ENCODE results near the gene SLC47A2.
"Not testable (repeated sequence)": the region's sequence is repeated elsewhere in the genome, so short reads cannot be mapped to it uniquely, and the experiment has no call there.

Gene SLC47A2

GRCh38 chr17:19716108-19717030, at the start of gene SLC47A2:
SLC47A2 (minus strand) TSS chr17:19716584; CDS start chr17:19716555, 29 bp downstream.
- DNase-seq, result no peak

GRCh38 chr17:19766016-19766415, 49.6 kb upstream of the SLC47A2 start:
- DNase-seq, result no peak

DNA sequence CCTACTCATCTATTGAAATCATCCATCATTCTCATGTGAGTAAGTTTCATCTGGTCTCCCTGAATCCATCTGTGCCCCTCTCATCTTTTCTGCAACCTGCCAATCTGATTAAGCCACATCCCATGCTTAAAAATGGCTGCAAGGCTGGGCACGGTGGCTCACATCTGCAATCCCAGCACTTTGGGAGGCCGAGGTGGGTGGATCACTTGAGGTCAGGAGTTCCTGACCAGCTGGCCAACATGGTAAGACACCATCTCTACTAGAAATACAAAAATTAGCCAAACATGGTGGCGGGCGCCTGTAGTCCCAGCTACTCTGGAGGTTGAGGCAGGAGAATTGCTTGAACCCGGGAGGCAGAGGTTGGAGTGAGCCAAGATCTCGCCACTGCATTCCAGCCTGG, 47.6 kb upstream of the SLC47A2 start:
- DNase-seq, result not testable (repeated sequence)

GRCh38 chr17:19763416-19763815, 47.0 kb upstream of the SLC47A2 start:
- no peak for DNase-seq

DNA sequence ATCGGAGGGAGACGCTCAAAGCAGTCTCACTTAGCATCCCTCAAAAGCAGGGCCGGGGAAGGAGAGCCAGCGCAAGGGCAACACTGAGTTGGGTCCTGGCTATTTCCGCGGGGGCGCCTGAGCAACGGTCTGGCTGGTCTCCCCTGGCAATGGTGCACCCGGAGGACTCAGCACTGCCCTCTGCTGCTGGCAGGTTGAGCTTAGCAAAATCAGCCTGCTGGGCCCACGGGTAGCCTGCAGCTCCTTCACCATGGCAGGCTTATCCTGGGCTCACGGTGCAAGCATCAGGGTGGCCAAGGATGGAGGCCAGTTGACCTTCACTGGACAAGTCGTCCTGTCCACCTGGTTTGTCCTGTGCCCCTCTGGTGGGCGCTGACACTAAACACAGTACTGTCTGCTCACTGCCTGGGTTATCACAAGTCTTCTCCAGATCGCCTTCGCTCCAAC, 46.2 kb upstream of the SLC47A2 start:
- no peak for DNase-seq

- no peak for DNase-seq
Observed at GRCh38 chr17:19760746-19761145, 44.4 kb upstream of the SLC47A2 start.

DNA sequence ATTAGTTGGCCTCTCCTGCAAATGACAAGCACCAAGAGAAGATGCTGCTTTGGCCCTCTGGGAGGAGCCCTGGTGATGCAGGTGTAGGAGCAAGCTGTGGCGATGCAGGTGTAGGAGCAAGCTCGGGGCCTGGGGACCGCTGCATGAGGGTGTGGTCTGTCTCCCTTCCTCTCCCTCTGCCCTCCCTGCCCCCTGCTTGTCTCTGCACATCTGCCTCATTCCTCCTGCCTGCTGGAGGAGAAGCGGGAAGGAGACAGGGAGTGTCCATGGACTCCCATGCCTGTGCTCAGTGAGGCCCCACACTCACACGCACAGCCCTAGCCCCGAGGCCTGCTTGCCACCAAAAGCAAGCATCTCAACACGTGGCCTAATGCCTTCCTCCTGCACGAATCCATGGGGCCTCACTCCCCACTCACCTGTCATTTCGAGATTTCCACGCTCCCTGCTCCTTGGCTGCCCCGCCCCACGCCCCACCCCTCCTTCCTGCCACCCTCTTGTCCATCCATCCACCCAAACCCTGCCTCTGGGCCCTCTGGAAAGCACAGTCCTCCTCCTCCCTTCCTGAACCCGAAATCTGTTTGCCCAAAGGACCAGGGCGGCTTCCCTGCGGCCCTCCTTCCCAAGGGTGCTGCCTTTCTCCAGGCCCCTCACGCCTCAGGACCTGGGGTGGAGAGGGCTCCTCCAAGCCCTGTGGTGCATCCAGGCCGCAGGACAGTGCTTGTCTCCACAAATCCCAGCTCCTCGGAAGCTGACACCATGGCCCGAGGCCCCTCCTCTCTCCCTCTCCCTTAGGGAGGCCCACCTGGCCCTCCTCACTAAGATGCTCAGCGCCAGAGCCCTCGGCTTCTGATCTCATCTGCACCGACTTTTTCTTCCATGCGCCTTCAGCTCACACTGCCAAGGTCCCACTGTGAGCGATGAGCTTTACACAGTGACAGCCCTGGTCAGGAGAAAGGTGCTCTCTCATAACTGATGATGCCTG, 43.5 kb upstream of the SLC47A2 start:
- DNase-seq, result no peak

DNA sequence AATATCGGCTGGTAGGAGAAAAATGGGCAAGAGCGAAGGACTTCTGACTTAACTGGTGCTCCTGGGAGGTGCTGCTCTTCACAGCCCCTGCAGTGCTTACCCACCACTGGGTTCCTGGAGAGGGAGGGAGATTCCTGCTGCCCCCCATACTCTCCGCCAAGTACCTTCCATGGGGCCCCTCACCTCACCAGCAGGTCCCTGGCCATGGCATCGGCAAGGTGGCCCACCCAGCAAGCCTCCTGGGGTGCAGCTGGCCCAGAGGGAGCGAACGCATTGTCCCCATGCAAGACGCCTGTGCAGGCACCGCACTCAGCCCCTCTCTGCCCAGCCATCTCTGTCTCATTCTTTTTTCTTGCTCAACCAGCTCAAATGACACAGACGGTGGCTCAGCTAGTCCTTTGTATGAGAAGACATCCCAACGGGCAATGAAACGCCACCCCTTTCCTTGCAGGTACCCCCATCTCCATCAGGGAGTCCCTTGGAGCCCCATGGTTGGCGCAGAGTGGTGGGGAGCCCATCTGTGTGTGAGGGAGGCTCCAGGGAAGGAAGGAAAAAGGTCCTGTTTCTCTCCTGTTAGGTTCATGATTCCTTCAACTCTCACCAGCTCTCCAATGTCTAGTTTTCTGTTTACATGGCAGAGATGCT, 41.3 kb upstream of the SLC47A2 start:
- no peak for DNase-seq

GRCh38 chr17:19756546-19756945, 40.2 kb upstream of the SLC47A2 start:
- no peak for DNase-seq

- no peak for DNase-seq
Observed at GRCh38 chr17:19755821-19756510, 39.6 kb upstream of the SLC47A2 start.

DNA sequence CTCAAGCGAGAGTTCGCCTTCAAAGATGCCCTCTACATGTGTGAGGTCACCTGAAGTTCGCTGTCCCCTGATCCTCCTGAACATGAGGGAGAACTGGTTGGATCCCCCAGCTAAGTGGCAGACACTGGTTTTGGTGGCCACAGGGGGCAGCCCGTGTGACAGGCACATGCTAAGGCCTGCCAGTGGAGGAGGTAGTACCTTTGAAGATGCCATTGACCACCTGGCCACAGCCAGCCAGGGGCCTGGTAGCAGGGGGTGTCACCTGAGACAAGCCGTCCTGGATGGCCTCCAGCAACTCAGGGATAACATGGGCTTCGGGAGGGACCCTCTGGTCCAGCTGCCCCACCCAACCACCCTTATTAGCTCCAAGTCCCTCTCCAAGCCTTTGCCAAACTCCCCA, 39.0 kb upstream of the SLC47A2 start:
- no peak for DNase-seq

GRCh38 chr17:19753661-19754463, 37.5 kb upstream of the SLC47A2 start:
- DNase-seq, result no peak

DNA sequence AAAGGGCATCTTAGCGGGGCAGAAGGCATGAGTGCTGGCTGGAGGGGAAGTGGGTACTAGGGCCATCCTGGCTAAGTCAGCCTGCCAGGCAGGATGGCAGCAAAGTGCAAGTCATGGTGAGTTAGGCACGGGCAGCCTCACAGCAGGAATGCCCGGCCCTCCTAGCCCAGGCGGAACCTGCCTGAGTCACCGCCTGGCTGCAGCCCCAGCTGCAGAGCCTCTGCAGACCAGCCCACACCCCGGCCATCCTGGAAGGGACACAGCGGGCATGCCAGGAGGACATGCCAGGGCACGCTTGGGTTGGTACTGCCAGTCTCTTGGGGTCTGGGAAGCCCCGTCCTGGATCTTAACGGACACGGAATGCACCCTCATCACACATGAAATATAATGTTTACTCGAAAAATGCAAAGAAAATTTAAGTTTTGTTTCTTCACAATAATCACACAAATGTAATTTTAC, 36.7 kb upstream of the SLC47A2 start:
- no peak for DNase-seq

DNA sequence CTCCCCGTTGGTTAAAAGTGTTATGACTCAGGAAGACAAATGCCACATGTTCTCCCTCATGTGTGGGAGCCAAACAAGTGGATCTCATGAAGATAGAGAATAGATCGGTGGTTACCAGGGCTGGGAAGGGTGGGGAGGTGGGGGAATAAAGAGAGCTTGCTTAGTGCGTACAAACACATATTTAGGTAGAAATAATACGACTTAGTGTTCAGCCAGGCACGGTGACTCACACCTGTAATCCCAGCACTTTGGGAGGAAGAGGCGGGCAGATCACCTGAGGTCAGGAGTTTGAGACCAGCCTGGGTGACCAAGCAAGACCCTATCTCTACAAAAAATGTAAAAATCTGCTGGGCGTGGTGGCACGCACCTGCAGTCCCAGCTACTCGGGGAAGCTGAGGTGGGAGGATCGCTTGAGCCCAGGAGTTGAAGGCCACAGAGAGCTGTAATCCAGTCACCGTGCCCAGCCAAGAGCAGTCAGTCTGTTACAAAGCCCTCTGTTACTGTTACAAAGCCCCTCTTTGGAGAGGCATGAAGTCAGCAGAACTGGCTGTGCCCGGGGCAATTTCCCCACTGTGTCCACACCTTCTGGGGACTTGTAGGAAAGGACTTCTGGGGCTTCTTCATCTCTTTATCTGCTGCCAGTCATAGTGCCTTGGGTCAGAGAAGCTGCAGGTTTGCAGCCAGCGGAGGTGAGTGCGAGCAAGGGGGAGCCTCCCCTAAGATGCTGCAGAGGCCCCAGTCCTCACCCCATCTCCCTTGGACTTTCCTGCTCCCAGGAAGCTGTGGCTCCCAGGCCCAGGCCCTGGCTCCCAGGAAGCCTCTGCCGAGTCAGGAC, 36.0 kb upstream of the SLC47A2 start:
- no peak for DNase-seq

DNA sequence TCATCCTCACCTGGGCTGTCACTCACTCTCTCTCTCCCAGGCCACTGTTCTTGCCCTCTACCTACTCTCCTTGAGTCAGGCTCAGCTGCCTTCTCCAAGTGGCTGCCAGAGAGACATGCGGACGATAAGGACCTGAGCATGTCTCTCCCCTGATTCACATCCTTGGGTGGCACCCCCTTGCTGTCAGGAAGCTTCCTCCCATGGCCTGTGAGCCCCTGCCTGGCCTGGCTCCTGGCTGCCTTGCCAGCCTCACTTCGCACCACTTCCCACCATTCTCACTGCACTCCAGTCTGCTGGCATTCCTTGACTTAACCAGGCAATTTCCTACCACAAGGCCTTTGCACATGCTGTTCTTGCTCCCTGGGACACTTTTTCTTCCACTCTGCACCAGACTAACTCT, 34.5 kb upstream of the SLC47A2 start:
- no peak for DNase-seq

DNA sequence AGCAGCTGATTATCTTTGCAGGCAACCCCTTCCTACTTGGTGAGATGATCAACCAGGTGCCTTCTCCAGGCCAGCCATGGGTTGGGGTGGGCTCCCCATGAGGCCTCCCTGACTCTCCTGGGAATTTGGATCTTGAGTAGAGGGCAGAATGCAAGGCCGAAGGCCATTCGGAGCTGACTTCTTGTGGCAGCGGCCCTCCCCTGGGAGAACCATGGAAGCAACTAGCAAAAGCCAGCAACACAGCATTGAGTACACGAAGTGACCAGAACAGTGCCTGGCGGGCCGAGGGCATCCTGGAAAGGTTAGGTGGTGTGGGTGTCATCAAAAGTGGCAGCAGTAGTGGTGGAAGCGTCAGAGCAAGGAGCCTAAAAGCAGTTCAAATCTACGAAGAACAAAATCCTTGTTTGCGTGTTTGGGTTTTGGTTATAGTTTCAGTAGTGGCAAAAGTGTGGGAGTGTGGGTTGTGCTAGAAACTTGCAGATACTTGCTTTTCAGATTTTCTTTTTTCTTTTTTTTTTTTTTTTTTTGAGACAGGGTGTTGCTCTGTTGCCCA, 33.7 kb upstream of the SLC47A2 start:
- no peak for DNase-seq

DNA sequence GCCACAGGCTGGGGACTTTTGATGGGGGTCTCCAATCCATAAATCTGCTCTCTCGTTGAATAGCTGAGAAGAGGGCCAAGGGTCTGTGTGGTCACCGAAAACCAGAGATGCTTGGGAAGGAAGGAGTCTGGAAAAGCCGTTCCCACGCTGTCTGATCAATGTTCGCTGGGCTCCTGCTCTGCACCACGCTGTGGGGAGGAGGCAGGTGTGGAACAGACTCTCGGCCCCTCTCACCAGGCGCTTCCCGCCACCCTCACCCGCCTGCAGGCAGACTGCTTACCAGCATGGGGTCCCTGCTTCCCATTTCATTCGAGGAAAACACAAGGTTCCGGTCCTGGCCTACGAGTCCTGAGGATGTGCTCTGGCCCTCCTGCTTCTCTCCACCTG, 32.4 kb upstream of the SLC47A2 start:
- DNase-seq, result no peak

GRCh38 chr17:19747829-19748806, 31.7 kb upstream of the SLC47A2 start, which contains the start of gene ALDH3A1:
ALDH3A1 (minus strand) TSS chr17:19748298; CDS start chr17:19745129, 3,169 bp downstream.
- peak; percentile 59 for DNase-seq

Measured in left hindlimb (tissue), 1 donor.